HAP-1 (cell line): Measurements from ENCODE around the gene NPIPB9.
A peak's percentile ranks its signal among the peaks of the same experiment; 100 is the strongest.
"Not testable (repeated sequence)": the region's sequence is repeated elsewhere in the genome, so short reads cannot be mapped to it uniquely, and the experiment has no call there.

ENCODE experiments used
- DNase-seq, 2 experiments: peaks; one replicate each; pipeline ENCODE4 v3.0.0-alpha.2; 2016 to 2020; ENCODE audit warnings: low spot score in 2 of 2
- H3K27me3 ChIP-seq: fragments of 250-450 bp; sonication (Bioruptor Pico); 2 replicates; pipeline ENCODE4 v1.5.1; 2020; ENCODE audit warnings: low read depth, mild to moderate bottlenecking, moderate library complexity
- H3K36me3 ChIP-seq: fragments of 250-450 bp; sonication (Bioruptor Pico); replicated peaks from 2 replicates; pipeline ENCODE4 v1.5.1; 2020; ENCODE audit warnings: mild to moderate bottlenecking
- H3K4me1 ChIP-seq: fragments of 250-450 bp; sonication (Bioruptor Pico); 2 replicates; pipeline ENCODE4 v1.5.1; 2020; ENCODE audit warnings: mild to moderate bottlenecking
- H3K4me3 ChIP-seq: fragments of 250-450 bp; sonication (Bioruptor Pico); 2 replicates; pipeline ENCODE4 v1.5.1; 2020; ENCODE audit warnings: mild to moderate bottlenecking, moderate library complexity
- H3K9me3 ChIP-seq: fragments of 250-450 bp; sonication (Bioruptor Pico); 2 replicates; pipeline ENCODE4 v1.5.1; 2020; ENCODE audit warnings: mild to moderate bottlenecking, moderate library complexity
- in situ Hi-C: fragments of 300-500 bp; cut with MboI; formaldehyde crosslinking; loops from 3 replicates; pipeline ENCODE4 v1.14.3; 2020; ENCODE audit warnings: low sequenced_read_pairs, inconsistent platforms, mixed read lengths

Gene NPIPB9

DNA sequence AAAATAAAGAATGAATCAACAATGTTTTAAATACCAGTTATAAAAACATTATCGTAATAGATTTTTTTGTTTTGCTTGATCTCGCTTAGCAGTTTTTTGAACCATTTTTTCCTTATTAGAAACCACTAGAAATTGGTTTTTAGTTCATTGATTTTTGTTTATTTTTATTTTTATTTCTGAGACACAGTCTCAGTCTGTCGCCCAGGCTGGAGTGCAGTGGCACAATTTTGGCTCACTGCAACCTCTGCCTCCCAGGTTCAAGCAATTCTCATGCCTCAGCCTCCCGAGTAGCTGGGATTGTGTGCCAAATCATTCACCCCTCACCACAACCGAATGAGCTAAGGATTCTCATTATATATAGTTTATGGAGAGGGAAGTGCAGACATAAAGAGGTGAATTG, at the start of gene NPIPB9:
TSS of gene NPIPB9 (plus strand) at position 301 of the 400 bp plus-strand sequence.
- H3K4me3 ChIP-seq, in situ Hi-C loops, H3K9me3 ChIP-seq, DNase-seq, H3K4me1 ChIP-seq, H3K27me3 ChIP-seq, H3K36me3 ChIP-seq: not testable (repeated sequence)

DNA sequence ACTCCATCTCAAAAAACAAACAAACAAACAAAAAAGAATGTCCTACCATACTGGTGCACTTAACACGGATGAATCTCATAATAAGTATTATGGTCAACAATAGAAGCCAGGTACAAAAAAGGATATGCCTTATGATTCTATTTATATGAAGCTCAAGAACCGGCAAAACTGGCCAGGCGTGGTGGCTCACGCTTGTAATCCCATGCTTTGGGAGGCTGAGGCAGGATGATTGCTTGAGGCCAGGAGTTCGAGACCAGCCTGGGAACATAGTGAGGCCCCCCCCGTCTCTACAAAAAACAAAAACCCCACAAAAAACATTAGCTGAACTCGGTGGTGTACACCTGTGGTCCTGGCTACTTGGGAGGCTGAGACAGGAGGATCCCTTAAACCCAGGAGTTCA, 47.3 kb upstream of the NPIPB9 start:
- DNase-seq, H3K9me3 ChIP-seq, H3K36me3 ChIP-seq, in situ Hi-C loops, H3K4me1 ChIP-seq, H3K27me3 ChIP-seq, H3K4me3 ChIP-seq: not testable (repeated sequence)

GRCh38 chr16:28711220-28712083, 40.1 kb upstream of the NPIPB9 start, which contains the start of gene EIF3C:
EIF3C (plus strand) TSS chr16:28711464; CDS start chr16:28711687, 223 bp downstream.
- H3K27me3 ChIP-seq, in situ Hi-C loops, H3K4me1 ChIP-seq, H3K4me3 ChIP-seq, DNase-seq, H3K36me3 ChIP-seq, H3K9me3 ChIP-seq: not testable (repeated sequence)

DNA sequence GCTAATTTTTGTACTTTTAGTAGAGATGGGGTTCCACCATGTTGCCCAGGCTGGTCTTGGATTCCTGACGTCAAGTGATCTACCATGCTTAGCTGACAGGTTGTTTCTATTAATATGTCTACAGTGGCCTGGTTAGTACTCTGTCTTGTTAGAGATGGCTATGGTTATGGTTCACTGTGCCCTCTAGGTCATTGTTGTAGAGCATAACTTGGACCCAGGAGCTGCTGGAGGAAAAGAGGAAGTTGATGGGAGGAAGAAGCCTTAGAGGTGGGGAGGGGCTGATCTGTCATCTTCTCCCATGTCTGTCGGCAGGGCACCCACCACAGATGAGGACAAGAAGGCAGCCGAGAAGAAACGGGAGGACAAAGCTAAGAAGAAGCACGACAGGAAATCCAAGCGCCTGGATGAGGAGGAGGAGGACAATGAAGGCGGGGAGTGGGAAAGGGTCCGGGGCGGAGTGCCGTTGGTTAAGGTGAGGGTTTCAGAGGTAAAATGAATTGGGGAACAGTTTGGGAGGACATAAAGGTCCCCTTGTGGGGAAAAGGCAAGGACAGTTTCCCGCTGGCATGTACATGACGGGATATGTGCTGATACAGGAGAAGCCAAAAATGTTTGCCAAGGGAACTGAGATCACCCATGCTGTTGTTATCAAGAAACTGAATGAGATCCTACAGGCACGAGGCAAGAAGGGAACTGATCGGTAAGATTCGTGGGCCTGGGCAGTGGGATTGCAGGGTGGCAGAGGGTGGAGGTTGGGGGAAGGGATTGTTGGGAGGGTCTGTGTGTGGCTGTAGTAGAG, 28.5 kb upstream of the NPIPB9 start:
- H3K36me3 ChIP-seq, H3K4me3 ChIP-seq, H3K27me3 ChIP-seq, DNase-seq, in situ Hi-C loops, H3K4me1 ChIP-seq, H3K9me3 ChIP-seq: not testable (repeated sequence)

- H3K27me3 ChIP-seq, in situ Hi-C loops, DNase-seq, H3K9me3 ChIP-seq, H3K4me3 ChIP-seq, H3K4me1 ChIP-seq, H3K36me3 ChIP-seq: not testable (repeated sequence)
Measured at GRCh38 chr16:28731253-28731652, 20.3 kb upstream of the NPIPB9 start.

- H3K27me3 ChIP-seq, H3K4me3 ChIP-seq, H3K9me3 ChIP-seq, H3K4me1 ChIP-seq, in situ Hi-C loops, H3K36me3 ChIP-seq, DNase-seq: not testable (repeated sequence)
Measured at GRCh38 chr16:28732455-28733124, 19.0 kb upstream of the NPIPB9 start.

DNA sequence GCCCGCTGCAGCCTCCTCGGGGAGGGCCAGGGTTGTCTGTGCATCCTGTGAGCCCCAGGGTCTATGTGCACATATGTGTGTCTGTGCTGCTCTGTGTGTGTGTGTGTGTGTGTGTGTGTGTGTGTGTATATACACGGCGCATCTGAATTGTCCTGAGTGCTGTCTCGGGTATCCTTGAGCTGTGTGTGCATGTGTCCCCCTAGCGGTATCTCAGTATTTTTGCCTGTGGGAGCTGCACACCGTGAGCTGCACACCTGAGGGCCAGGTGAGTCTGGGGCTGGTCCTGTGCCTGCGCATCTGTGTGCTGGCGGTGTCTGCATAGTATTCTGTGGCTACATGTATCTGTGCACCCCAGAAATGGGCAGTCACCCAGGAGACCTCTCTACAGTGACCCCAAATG, 11.8 kb upstream of the NPIPB9 start:
- in situ Hi-C loops = not testable (repeated sequence)

DNA sequence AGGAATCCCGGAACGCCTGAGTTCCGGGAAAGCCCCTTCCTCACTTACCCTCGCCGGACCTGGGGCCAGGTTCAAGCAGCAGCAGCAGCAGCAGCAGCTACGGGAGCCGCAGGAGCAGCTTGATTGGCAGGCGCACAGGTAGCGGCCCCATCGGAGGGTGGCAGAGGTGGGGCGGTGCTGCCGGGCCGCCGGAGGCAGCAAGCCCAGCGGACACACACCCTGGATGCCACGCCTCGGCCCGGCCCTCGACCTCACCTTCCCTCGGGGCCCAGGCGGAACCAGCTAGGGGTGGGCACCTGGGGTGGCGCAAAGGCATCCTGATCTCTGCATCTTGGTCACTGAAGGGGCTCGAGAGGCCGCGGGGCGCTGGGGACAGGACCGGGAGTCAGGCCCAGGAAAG, 11.0 kb upstream of the NPIPB9 start:
- H3K4me3 ChIP-seq, in situ Hi-C loops: not testable (repeated sequence)

More for the DNA sequence above, 11.8 kb upstream of the NPIPB9 start:
- not testable (repeated sequence) for H3K4me1 ChIP-seq, H3K36me3 ChIP-seq, H3K4me3 ChIP-seq, DNase-seq, H3K27me3 ChIP-seq, H3K9me3 ChIP-seq

DNA sequence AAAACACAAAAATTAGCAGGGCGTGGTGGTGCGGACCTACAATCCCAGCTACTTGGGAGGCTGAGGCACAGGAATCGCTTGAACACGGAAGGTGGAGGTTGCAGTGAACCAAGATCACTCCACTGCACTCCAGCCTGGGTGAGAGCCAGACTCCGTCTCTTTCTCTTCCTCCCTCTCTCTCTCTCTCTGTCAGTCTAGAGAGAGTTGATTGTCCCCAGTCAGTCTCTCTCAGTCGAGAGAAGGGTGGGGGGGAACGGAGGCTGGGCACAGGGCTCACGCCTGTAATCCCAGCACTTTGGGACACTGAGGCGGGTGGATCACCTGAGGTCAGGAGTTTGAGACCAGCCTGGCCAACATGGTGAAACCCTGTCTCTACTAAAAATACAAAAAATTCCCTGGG, 10.3 kb upstream of the NPIPB9 start:
- H3K27me3 ChIP-seq, in situ Hi-C loops, H3K9me3 ChIP-seq, H3K4me3 ChIP-seq, H3K4me1 ChIP-seq, DNase-seq, H3K36me3 ChIP-seq: not testable (repeated sequence)

More for the DNA sequence above, 11.0 kb upstream of the NPIPB9 start:
- H3K36me3 ChIP-seq, DNase-seq, H3K27me3 ChIP-seq, H3K9me3 ChIP-seq, H3K4me1 ChIP-seq: not testable (repeated sequence)

DNA sequence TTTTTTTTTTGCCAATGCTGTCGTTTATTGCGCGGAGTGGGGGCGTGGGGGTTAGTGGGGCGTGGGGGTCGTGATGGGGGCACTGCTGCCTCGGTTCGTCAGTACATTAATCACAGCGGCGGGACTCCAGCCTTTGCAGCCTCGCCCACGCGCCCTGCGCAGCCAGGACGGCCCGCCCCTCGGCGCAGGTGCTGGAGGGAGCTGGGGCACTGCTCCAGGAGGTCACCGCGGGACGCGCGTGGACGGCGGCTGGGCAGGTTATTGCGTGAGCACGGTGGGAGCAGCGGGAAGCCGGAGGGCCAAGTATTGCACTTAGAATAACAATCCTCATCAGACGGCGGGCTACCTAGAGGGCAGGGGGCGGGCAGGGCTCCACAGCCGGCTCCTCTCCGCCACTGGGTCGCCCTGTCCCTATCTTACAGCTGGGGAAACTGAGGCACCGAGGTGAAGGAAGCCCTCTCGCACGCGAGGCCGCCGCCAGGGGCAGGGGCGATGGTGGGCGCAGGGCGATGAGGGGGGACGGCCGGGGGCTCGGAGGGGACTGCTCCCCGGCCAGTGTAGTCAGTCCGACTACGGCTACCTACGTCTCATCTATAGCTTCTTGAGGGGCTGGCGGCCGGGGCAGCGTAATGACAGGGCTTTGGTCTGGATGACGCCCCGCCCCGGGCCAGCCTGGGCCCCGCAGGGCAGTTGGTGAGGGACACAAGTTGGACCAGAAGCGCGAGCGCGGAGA, 4.8 kb upstream of the NPIPB9 start:
- DNase-seq, H3K27me3 ChIP-seq, H3K4me1 ChIP-seq, in situ Hi-C loops, H3K36me3 ChIP-seq, H3K4me3 ChIP-seq, H3K9me3 ChIP-seq: not testable (repeated sequence)

- in situ Hi-C loops, H3K4me1 ChIP-seq, H3K36me3 ChIP-seq, H3K4me3 ChIP-seq, H3K9me3 ChIP-seq, H3K27me3 ChIP-seq: not testable (repeated sequence)
- peak in 1 of 2 experiments; percentile 17 for DNase-seq
Measured at GRCh38 chr16:28749997-28750465, 1.6 kb upstream of the NPIPB9 start.

- in situ Hi-C loops, DNase-seq, H3K27me3 ChIP-seq, H3K9me3 ChIP-seq, H3K36me3 ChIP-seq, H3K4me3 ChIP-seq, H3K4me1 ChIP-seq: not testable (repeated sequence)
Measured at GRCh38 chr16:28750469-28751067, 1.0 kb upstream of the NPIPB9 start.

DNA sequence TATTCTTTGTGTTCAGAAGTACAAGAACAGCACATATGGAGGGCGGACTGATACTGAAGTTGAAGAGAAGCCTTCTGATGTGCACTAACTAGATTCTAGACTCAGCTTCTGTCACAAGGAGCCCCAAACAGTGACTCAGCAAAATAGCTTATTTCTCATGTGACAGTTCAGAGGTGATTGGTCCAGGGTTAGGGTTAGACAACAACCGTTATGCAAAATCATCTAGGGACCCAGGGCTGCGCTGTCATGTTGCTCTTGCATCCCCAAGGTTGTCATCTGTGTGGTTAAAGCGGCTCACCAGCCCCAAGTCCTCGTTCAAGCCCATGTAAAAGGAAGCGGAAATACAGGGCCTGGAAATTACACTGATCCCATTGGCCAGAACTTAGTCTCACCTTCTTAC, 30.1 kb downstream of the NPIPB9 start:
- H3K4me3 ChIP-seq, H3K4me1 ChIP-seq, H3K27me3 ChIP-seq, DNase-seq, H3K36me3 ChIP-seq, H3K9me3 ChIP-seq, in situ Hi-C loops: not testable (repeated sequence)
